Thymus (tissue), 11 donors: ENCODE results near the gene IGSF5. TPM values are rescaled to one million over a fixed set of nuclear protein-coding genes. Genes with fewer than 3 reads are reported as not detected.
"Not testable (repeated sequence)": the region's sequence is repeated elsewhere in the genome, so short reads cannot be mapped to it uniquely, and the experiment has no call there.

Experiments used
- DNase-seq, 9 donors: peaks; one replicate each; pipeline ENCODE4 v3.0.0-alpha.2; 2013; ENCODE audit warnings: low spot score in 9 of 9, low read depth in 6 of 9, missing footprints in 1 of 9
- H3K27ac ChIP-seq, 2 donors: one replicate each; pipeline ENCODE4 v1.5.1; 2013; ENCODE audit warnings: control low read depth in 1 of 2, low read depth in 1 of 2, low read length in 1 of 2, mild to moderate bottlenecking in 1 of 2, moderate library complexity in 1 of 2
- H3K27me3 ChIP-seq, 2 donors: one replicate each; pipeline ENCODE4 v1.5.1; 2013; ENCODE audit warnings: low read length in 1 of 2; ENCODE audit not compliant: control insufficient read depth in 2 of 2, insufficient read depth in 1 of 2
- H3K36me3 ChIP-seq, 2 donors: one replicate each; pipeline ENCODE4 v1.5.1; 2013; ENCODE audit warnings: low read length in 1 of 2, mild to moderate bottlenecking in 1 of 2, moderate library complexity in 1 of 2; ENCODE audit not compliant: control insufficient read depth in 2 of 2, insufficient read depth in 2 of 2
- H3K4me1 ChIP-seq, 2 donors: one replicate each; pipeline ENCODE4 v1.5.1; 2013; ENCODE audit warnings: low read length in 2 of 2; ENCODE audit not compliant: control insufficient read depth in 2 of 2, insufficient read depth in 2 of 2
- H3K4me3 ChIP-seq, 2 donors: one replicate each; pipeline ENCODE4 v1.5.1; 2013; ENCODE audit warnings: low read length in 2 of 2, control low read depth in 1 of 2, mild to moderate bottlenecking in 1 of 2
- H3K9me3 ChIP-seq, 2 donors: one replicate each; pipeline ENCODE4 v1.5.1; 2013; ENCODE audit warnings: low read length in 1 of 2, mild to moderate bottlenecking in 1 of 2; ENCODE audit not compliant: control insufficient read depth in 2 of 2, insufficient read depth in 1 of 2
- WGBS: extraction: QIAGEN DNeasy Blood & Tissue Kit; methylation state at CpG from one replicate; pipeline ENCODE4 v1.1.7; 2013; 5-methylcytosine and 5-hydroxymethylcytosine counted together
- polyA plus RNA-seq: library from polyadenylated mRNA; stranded (reverse); fragments of 200-250 nt; gene quantifications from one replicate; pipeline ENCODE4 v1.2.3, GENCODE V29; 2013
- total RNA-seq: library from RNA; stranded (reverse); fragments of 120-200 nt; gene quantifications from one replicate; pipeline ENCODE4 v1.2.4, GENCODE V29; 2013
- donor health status: healthy.

The IGSF5 gene
- total and polyA plus RNA-seq, 2 donors = 0.50 to 0.66 TPM

DNA sequence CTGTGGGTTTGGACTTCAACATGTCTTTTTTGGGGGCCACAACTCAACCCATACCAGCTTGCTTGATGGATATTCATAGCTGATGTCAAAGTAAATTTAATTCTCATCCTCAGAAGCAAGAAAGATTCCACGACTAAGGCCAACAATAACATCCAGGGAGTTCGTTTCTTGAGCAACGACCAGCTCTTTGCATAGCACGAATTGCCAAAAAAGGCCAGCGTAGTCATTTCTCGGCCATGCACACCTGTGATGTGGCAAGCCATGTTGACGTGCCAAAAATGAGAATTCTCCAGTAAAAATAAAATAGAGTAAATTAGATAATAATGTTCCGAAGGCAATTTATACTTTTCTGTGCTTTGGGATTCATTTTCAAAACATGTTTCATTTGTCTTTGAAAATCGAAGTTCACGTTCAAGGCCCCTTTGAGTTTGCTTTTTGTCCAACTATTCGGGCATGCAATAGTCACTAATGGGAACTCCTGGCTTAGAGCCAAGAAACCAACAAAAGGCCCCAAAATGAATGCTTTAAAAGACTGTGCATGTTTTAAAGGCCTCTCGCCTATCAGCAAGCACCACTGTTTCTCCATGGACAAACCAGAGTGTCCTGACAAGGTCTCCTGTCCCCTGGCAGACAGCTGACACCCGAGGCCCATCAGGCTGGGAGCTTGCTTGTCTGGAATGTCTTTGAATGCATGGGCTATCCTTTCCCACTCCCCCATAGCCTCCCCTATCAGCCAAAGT is 14.4 kb upstream of the IGSF5 start:
- 89% methylated on average over 13 of the region's 13 CpGs for WGBS
- Histone ChIP-seq H3K9me3 (no peaks in the 10 kb centered on the region), H3K36me3 (no peaks in the 10 kb centered on the region), H3K4me1 (no peaks in the 10 kb centered on the region), H3K27me3 (no peaks in the 10 kb centered on the region), H3K27ac (no peak overlapping the region), H3K4me3 (no peak overlapping the region)
- no peak for DNase-seq

DNA sequence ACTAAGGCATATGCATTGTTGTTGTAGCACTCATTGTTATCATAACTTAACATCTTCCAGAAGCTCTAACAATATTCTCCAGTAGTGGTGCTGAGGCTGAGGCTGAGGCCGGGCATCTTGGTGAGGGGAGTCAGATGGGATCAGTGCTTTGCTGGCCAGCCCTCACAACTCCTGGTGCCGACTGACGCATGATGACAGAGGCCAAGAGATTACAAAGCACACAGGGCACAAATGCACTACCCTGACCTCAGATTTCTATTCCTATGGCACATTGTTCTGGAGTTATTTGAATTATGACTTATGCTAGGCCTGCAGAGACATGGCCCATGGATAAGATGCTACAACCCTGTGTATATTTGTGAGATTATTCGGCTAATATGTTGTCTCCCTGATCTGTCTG is 8.3 kb upstream of the IGSF5 start:
- 94% methylated on average over 4 of the region's 4 CpGs for WGBS
- DNase-seq = no peak
- H3K4me3 ChIP-seq = no peak overlapping the region

DNA sequence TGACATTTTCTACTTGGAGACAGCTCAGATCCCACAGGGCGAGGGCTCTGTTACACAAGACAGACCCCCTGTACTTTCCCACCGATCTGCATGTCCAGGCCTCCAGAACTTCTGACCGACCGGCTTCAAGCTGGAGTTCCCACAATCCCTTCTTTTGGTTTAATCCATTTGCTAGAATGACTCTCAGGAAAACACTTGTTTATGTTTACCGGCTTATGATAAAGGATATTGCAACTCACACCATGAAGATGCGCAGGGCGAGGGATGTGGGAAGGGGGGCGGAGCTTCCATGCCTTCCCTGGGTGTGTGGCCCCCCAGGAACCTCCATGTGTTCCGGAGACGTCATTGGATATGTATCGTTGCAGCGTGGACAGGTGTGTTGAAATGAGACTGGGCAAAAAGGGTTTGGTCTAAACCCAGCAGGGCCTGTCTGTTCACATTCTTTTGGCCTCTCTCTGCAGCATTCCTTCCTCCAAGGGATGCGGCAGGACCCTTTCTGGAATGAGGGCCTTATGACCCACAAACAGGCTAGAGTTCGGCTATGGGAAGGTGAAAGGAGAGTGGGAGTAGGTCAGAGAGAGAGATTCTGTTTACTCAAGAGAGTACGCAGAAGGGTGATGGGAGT is 7.5 kb upstream of the IGSF5 start:
- Histone ChIP-seq H3K9me3 (no peaks in the 10 kb centered on the region), H3K36me3 (no peaks in the 10 kb centered on the region), H3K4me3 (no peak overlapping the region), H3K27me3 (no peaks in the 10 kb centered on the region), H3K27ac (no peak overlapping the region), H3K4me1 (no peaks in the 10 kb centered on the region)
- DNase-seq = no peak
- WGBS = 94% methylated on average over 15 of the region's 15 CpGs

More for the DNA sequence above, 8.3 kb upstream of the IGSF5 start:
- Histone ChIP-seq H3K27me3 (no peaks in the 10 kb centered on the region), H3K36me3 (no peaks in the 10 kb centered on the region), H3K27ac (no peak overlapping the region), H3K9me3 (no peaks in the 10 kb centered on the region), H3K4me1 (no peaks in the 10 kb centered on the region)

DNA sequence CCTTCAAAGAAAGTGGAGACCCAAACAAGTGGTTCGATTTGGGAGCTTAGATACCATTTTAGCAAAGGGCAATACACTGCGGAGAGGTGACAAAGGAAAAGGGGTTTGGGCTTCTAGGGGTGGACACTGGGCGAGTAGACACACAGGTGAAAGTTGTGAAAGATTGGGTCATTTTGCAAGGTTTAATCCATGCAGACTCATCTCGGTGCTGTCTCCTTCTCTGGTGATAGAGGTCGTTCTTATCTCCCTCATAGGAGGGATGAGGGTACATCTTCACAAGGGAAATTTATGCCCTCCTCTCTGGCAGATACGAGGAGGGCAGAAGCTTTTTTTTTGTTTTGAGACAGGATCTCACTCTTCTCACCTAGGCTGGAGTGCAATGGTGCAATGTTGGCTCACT is 6.4 kb upstream of the IGSF5 start:
- H3K27me3 ChIP-seq = no peaks in the 10 kb centered on the region
- H3K27ac ChIP-seq = no peak overlapping the region
- no peaks in the 10 kb centered on the region for H3K36me3 ChIP-seq
- DNase-seq = no peak
- no peaks in the 10 kb centered on the region for H3K4me1 ChIP-seq
- WGBS = 96% methylated on average over 6 of the region's 6 CpGs
- no peaks in the 10 kb centered on the region for H3K9me3 ChIP-seq
- no peak overlapping the region for H3K4me3 ChIP-seq

DNA sequence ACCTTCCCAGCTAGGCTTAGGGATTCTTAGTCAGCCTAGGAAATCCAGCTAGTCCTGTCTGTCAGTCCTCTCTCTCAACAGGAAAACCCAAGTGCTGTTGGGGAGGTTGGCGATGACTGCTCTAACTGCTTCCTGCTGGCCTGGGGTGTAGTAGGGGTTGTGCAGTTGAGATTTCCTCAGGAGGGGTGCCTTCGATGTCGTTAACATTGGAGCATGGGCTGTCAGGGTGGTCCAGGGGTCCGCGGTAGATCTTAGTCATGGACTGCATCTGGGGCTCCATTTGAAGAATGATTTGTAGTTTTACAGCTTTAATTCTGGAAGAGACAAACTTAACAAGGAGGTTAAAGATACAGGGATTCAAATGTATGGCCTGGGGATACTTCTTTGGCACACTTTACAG is 5.5 kb upstream of the IGSF5 start:
- H3K4me1 ChIP-seq, H3K9me3 ChIP-seq, H3K27ac ChIP-seq, H3K4me3 ChIP-seq, H3K36me3 ChIP-seq, DNase-seq, H3K27me3 ChIP-seq: not testable (repeated sequence)
- WGBS = 96% methylated on average over 5 of the region's 5 CpGs

DNA sequence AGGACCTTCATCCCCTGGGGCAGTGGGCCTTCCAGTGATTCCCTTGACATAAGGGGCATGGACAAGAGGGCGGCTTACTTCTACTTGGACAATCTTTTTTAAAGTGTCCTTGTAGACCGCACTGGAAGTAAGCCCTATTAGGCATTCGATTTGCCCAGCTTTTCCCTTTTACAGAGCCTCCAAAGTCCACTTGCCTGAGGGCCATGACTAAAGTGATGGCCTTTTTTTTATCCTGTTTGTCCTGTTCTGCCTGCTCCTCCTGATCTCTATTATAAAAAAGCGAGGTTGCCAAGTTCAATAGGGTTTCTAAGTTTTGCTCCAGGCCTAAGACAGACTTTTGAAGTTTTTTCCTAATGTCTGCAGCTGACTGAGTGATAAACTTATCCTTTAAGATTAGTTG is 2.4 kb upstream of the IGSF5 start:
- H3K36me3 ChIP-seq, H3K27me3 ChIP-seq, H3K4me3 ChIP-seq, H3K4me1 ChIP-seq, DNase-seq, H3K9me3 ChIP-seq, H3K27ac ChIP-seq: not testable (repeated sequence)
- WGBS = 88% methylated on average over 4 of the region's 4 CpGs

DNA sequence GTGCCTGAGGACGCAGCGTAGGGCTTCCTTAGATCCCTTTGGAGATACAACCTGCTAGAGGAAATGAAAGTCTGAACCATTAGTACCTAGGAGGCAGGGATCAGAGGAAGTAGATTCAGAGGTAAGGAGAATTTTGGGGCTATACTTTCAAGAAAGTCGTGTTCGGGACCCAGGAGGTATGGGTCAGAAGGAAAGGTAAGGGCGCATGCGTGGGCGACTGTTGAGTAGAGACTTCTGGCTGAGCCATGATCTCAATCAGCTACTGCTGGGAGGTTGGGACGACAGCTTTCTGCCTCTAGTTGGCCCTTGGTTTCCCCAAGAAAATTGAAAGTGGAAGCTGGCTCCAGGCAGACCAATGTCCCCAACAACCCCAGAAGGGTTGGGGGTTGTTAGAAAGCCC is 349 bp downstream of the IGSF5 start:
- 96% methylated on average over 8 of the region's 8 CpGs for WGBS
- not testable (repeated sequence) for H3K4me1 ChIP-seq

DNA sequence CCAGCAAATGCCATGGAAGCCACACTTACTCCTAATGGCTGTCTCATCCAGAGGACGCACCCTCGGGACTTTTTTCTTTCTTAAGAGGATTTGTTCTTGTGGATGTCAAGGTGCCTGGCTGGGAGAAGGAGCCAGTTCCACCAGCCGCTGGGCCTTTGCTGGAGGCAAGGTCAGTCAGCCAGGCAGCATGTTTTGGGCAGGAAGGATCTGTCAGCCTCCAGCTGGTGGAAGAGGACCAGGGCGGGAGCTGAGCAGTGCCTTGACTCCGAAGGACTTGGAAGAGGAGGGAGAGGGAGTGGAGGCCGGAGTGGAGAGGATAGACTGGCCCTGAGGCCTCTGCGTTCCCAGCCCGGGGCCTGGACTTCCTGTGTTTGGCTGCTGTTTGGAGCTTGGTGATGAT is 5.7 kb downstream of the IGSF5 start:
- H3K4me3 ChIP-seq = no peak overlapping the region
- no peaks in the 10 kb centered on the region for H3K9me3 ChIP-seq
- H3K27ac ChIP-seq = no peak overlapping the region
- DNase-seq = no peak
- 61% methylated on average over 8 of the region's 8 CpGs for WGBS
- H3K36me3 ChIP-seq = no peaks in the 10 kb centered on the region
- no peaks in the 10 kb centered on the region for H3K4me1 ChIP-seq
- no peaks in the 10 kb centered on the region for H3K27me3 ChIP-seq

More for the DNA sequence above, 349 bp downstream of the IGSF5 start:
- DNase-seq, H3K27me3 ChIP-seq, H3K36me3 ChIP-seq, H3K4me3 ChIP-seq, H3K27ac ChIP-seq, H3K9me3 ChIP-seq: not testable (repeated sequence)

DNA sequence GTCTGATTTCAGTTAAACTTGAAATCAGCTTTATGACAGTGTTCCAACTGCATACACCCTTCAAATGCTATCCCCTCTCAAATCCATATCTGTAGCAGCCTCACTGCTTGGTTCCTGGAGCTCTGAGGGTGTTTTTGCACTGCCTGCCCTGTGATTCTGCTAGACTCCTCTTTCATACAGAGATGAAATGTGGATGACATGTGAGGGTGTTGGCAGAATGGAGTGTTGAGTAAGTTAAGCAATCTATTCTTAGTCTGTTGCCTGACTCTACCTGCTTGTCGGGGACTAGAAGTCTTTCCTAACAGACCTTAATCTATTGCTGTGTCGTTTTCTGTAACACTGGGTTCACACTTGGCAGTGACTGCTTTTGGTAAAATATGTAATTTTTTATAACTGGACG is 9.8 kb downstream of the IGSF5 start:
- Histone ChIP-seq H3K4me1 (no peaks in the 10 kb centered on the region), H3K27ac (no peak overlapping the region), H3K27me3 (no peaks in the 10 kb centered on the region), H3K36me3 (no peaks in the 10 kb centered on the region), H3K9me3 (peaks cover 0 to 3% of the 10 kb centered on the region in 2 donors), H3K4me3 (no peak overlapping the region)
- DNase-seq = no peak
- 63% methylated on average over 3 of the region's 3 CpGs for WGBS
